Spleen (tissue), 7 donors: ENCODE measurements around the gene SLC34A1.

ENCODE experiments used
- CTCF ChIP-seq, 11 experiments: fragments of 200-600 bp in 7 of 11; fragments of 450-650 bp in 4 of 11; sonication (generic) in 4 of 11; IDR thresholded peaks in 8 of 11; conservative IDR thresholded peaks in 3 of 11; 1 replicate in 7 of 11; 2 replicates in 4 of 11; pipeline versions ENCODE4 v1.4.0 to v1.8.0; 2016 to 2021; ENCODE audit warnings: antibody characterized with exemption in 11 of 11, inconsistent platforms in 4 of 11, mild to moderate bottlenecking in 1 of 11
- POLR2A ChIP-seq, 3 donors: fragments of 450-650 bp; IDR thresholded peaks; one replicate each; pipeline ENCODE4 v1.5.1; 2017; ENCODE audit warnings: antibody characterized with exemption in 3 of 3, mild to moderate bottlenecking in 1 of 3
- donor health status: DM: no; HTN: no; CAD: no; lungs with moderate emphysema.
- donor health status: DM: no; HTN: no; CAD: no.
- donor health status: DM: no; HTN: no; CAD: no.

GRCh38 chr5:177430140-177430951 is 46.1 kb downstream of the SLC34A1 start:
- no peak for TF ChIP-seq CTCF (IDR thresholded peaks at IDR 0.05 in 8 of 11, conservative IDR thresholded peaks at IDR 0.05 in 3 of 11)
- no peak for TF ChIP-seq POLR2A (IDR thresholded peaks at IDR 0.05)
